Psoas muscle (tissue), 8 donors: ENCODE measurements around the gene TTLL9. TPM values are rescaled to one million over a fixed set of nuclear protein-coding genes. Genes with fewer than 3 reads are reported as not detected.

ENCODE experiments used
- ATAC-seq, 4 donors: fragments of 200-7000 bp; cut with Tn5 transposase; one replicate each; pipeline ENCODE4 v1.9.1; 2020; ENCODE audit warnings: moderate library complexity in 3 of 4, mild to moderate bottlenecking in 2 of 4
- DNase-seq, 2 donors: peaks; one replicate each; pipeline ENCODE4 v3.0.0-alpha.2; 2020
- H3K27ac ChIP-seq: fragments of 200-600 bp; one replicate; pipeline ENCODE4 v1.8.0; 2022
- H3K27me3 ChIP-seq, 3 donors: fragments of 200-600 bp in 1 of 3; one replicate each; pipeline versions ENCODE4 v1.6.1 to v1.8.0; 2013 to 2022; ENCODE audit warnings: low read length in 2 of 3, mild to moderate bottlenecking in 2 of 3, moderate library complexity in 1 of 3; ENCODE audit not compliant: insufficient read depth in 3 of 3
- H3K36me3 ChIP-seq, 2 donors: fragments of 200-600 bp in 1 of 2; one replicate each; pipeline versions ENCODE4 v1.6.1 to v1.8.0; 2013 to 2022; ENCODE audit warnings: low read depth in 1 of 2, mild to moderate bottlenecking in 1 of 2, moderate library complexity in 1 of 2; ENCODE audit not compliant: insufficient read depth in 1 of 2
- H3K4me1 ChIP-seq: fragments of 200-600 bp; one replicate; pipeline ENCODE4 v1.8.0; 2022
- H3K4me3 ChIP-seq: fragments of 200-600 bp; one replicate; pipeline ENCODE4 v1.8.0; 2022; ENCODE audit warnings: mild to moderate bottlenecking
- H3K9me3 ChIP-seq: fragments of 200-600 bp; one replicate; pipeline ENCODE4 v1.8.0; 2022
- CTCF ChIP-seq: fragments of 200-600 bp; IDR thresholded peaks from one replicate; pipeline ENCODE4 v1.8.0; 2022; ENCODE audit warnings: antibody characterized with exemption
- WGBS, 3 donors: extraction: QIAGEN DNeasy Blood & Tissue Kit; methylation state at CpG; one replicate each; pipeline versions ENCODE4 v1.1.6 to v1.1.7; 2013; 5-methylcytosine and 5-hydroxymethylcytosine counted together
- intact Hi-C, 2 donors: fragments of 100-400 bp; cut with DNase I; formaldehyde crosslinking; loops; one replicate each; pipeline versions ENCODE4 v1.11.0 to v1.14.2; 2022
- polyA plus RNA-seq, 3 donors: library from polyadenylated mRNA; stranded (reverse); fragments of 200-250 nt; gene quantifications; one replicate each; pipeline ENCODE4 v1.2.3, GENCODE V29; 2013
- total RNA-seq, 4 donors: library from RNA; stranded (reverse); fragmentation: NEBNext Ultra II Directional in 2 of 4; extraction: Animal tissue kit (Norgen Biotek cat#: 25700) in 2 of 4; gene quantifications; one replicate each; pipeline versions ENCODE4 v1.2.1 to v1.2.4, GENCODE V29; 2021 to 2023
- donor health status: healthy with polysubstance abuse.
- donor health status: DM: no; HTN: no; CAD: no; lungs with moderate emphysema.
- donor health status: Bipolar disorder and iron deficiency.
- donor health status: healthy.
- donor health status: DM: yes; HTN: yes; CAD: no.
- donor health status: DM: no; HTN: no; CAD: no.
- donor health status: DM: no; HTN: no; CAD: no.
- donor health status: DM: yes; HTN: yes; CAD: no.

Gene TTLL9
- total and polyA plus RNA-seq, 7 donors, result 0.01 TPM; not detected in 6

- DNase-seq (no peak), ATAC-seq (no peak)
- no peak overlapping the region for H3K4me3 ChIP-seq
- TF ChIP-seq CTCF, result no peak
- intact Hi-C loops, result no loop called here
- WGBS, 3 donors, result 85 to 88% (median 86%) methylated on average over 4 of the region's 4 CpGs
- H3K27me3 ChIP-seq, result peaks cover 0 to 4% (median 0%) of the 10 kb centered on the region in 3 donors
- H3K9me3 ChIP-seq, result no peaks in the 10 kb centered on the region
- H3K36me3 ChIP-seq, result no peaks in the 10 kb centered on the region
- no peaks in the 10 kb centered on the region for H3K4me1 ChIP-seq
- H3K27ac ChIP-seq, result no peak overlapping the region
These were observed 52.2 kb downstream of the TTLL9 start for GRCh38 chr20:31922588-31922987.

DNA sequence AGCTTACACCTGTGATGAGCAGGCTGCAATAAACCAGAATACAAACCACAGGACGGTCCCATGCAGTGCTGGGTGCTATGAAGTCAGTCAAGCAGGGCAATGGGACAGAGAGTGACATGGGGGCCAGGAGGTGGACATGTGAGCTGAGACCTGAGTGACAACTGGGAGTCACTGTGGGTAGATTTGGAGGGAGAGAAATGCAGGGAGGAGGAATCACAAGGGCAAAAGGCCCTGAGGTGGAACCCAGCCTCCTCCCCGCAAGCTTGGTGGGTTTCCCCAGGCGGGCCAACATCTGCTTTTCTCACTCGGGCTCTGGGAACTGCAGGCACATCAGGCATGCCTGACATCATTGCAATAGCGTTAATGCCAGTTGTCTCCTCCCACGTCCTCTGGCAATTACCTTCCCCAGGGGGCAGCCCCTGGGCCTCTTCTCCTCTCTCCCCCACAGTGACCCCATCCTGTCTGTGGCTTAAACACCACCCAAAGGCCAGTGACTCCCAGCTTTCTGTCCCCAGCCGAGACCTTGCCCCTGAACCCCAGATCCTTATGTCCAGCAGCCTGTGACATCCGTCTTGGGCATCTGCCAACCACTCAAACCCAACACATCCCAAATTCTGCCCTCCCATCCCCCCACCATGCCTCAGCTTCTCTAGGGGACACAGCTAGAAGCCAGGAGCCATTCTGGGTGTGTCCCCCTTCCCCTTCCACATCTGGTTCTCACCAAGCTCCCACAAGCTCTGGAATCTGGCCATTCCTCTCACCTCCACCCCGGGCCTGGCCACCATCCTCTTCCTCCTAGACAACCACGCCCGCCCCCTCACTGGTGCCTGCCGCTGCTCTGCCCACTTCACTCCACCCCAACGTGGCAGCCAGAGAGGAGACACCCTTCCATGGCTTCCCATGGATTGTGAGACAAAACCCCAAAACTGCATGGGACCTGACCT lies 53.2 kb downstream of the TTLL9 start:
- Histone ChIP-seq H3K36me3 (no peaks in the 10 kb centered on the region), H3K27me3 (peaks cover 0 to 4% (median 0%) of the 10 kb centered on the region in 3 donors), H3K4me1 (no peaks in the 10 kb centered on the region), H3K4me3 (no peak overlapping the region), H3K27ac (no peak overlapping the region), H3K9me3 (no peaks in the 10 kb centered on the region)
- no peak for ATAC-seq
- intact Hi-C loops, result no loop called here
- no peak for DNase-seq
- 28 to 49% (median 35%) methylated on average over 9 to 13 of the region's 13 CpGs for WGBS, 3 donors
- no peak for TF ChIP-seq CTCF

- no peaks in the 10 kb centered on the region for H3K36me3 ChIP-seq
- no peak overlapping the region for H3K27ac ChIP-seq
- no peaks in the 10 kb centered on the region for H3K9me3 ChIP-seq
- no peak overlapping the region for H3K4me3 ChIP-seq
- no peaks in the 10 kb centered on the region for H3K4me1 ChIP-seq
- peaks cover 0 to 4% (median 0%) of the 10 kb centered on the region in 3 donors for H3K27me3 ChIP-seq
- intact Hi-C loops, result no loop called here
- no peak for DNase-seq
- no peak for ATAC-seq
- WGBS, 3 donors, result 86 to 90% (median 89%) methylated on average over 8 of the region's 8 CpGs
- no peak for TF ChIP-seq CTCF
These were observed 54.1 kb downstream of the TTLL9 start for GRCh38 chr20:31924561-31924960.

DNA sequence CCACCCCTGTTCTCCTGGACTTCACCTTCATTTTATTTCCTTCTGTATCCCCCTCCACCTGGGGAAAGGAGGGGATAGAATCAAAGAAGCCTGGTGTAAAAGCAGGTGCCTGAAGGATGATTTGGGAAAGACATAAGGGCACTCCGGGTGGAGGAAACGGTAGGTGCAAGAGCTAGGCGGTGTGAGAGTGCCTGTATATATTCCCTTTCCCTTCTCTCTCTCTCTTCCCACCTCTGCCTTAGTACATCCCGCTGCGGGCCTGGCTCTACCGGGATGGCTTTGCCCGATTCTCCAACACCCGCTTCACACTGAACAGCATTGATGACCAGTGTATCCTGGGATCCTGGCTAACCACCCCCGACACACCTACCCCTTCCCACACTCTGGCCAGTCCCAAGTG lies 55.2 kb downstream of the TTLL9 start:
- TF ChIP-seq CTCF, result no peak
- Histone ChIP-seq H3K36me3 (no peaks in the 10 kb centered on the region), H3K27me3 (peaks cover 0 to 4% (median 0%) of the 10 kb centered on the region in 3 donors), H3K4me3 (no peak overlapping the region), H3K9me3 (no peaks in the 10 kb centered on the region), H3K4me1 (no peaks in the 10 kb centered on the region), H3K27ac (no peak overlapping the region)
- 52 to 58% (median 52%) methylated on average over 9 of the region's 9 CpGs for WGBS, 3 donors
- DNase-seq (no peak), ATAC-seq (no peak)
- intact Hi-C loops, result no loop called here
